Ammon's horn (tissue), 1 donor: ENCODE results near the gene SETDB1.

Experiments used
- DNase-seq: peaks from one replicate; pipeline ENCODE4 v3.0.0-alpha.2; 2016; ENCODE audit warnings: low spot score

Gene SETDB1

DNA sequence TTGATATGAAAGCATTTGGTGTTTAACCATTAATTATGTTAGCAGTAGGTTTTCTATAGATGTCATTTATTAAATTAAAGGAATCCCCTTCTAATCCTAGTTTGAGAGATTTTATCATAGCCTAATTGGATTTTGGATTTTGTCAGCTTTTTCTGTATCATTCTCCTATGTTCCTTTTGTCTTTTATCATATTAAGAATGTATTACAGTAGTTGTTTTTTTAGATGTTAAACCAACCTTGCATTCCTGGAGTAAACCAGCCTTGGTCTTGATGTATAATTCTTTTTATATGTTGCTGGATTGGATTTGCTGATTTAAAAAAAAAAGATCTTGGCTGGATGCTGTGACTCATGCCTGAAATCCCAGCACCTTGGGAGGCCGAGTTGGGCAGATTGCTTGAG lies 5.6 kb downstream of the SETDB1 start:
- no peak for DNase-seq

DNA sequence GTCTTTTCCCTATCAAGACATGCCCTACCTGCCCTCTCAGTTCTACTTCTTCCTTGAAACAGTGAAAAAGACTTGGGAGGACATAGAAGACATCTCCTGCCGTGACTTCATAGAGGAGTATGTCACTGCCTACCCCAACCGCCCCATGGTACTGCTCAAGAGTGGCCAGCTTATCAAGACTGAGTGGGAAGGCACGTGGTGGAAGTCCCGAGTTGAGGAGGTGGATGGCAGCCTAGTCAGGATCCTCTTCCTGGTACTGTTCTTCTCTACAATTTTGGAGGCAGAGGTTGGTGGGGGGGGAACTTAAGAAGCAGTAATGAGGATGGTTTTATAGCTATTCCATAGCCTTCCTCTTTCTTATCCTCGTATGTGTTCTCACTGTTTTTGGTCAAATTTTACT lies 18.7 kb downstream of the SETDB1 start:
- no peak for DNase-seq

DNA sequence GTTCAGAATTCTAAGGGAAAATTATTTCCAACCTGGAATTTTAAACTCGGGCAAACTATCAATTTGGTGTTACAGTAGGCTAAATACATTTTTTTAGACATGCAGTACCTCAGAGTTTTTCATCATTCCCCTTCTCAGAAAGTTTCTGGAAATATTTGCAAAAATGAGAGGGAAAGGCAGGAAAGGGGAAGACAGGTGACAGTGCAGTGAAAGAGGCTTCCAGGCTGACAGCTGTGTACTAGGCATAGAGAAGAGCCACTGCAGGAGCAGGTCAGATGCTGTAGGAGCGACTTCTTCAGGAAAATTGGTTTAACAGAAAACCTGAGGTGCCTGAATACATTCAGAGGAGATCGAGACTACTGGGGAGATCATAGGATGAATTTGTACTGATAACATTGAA lies 28.5 kb downstream of the SETDB1 start:
- no peak for DNase-seq

DNA sequence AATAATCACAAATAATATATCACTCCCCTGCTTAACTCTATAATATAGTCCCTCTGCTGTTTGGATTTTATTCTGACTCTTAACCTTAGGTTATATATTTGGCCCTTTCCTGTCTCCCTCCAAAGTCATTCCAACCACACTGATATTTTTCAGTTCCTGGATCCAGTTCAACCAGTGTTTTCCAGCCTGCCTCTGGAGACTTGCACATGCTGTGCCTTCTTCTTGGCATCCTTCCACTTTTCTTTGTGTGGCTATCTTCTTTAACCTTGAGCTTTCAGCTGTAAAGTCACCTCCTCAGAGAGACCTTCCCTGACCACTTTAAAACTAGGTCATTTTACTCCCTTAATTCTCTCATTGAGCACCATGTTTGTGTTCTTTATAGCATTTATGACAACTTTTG lies 29.1 kb downstream of the SETDB1 start:
- no peak for DNase-seq

DNA sequence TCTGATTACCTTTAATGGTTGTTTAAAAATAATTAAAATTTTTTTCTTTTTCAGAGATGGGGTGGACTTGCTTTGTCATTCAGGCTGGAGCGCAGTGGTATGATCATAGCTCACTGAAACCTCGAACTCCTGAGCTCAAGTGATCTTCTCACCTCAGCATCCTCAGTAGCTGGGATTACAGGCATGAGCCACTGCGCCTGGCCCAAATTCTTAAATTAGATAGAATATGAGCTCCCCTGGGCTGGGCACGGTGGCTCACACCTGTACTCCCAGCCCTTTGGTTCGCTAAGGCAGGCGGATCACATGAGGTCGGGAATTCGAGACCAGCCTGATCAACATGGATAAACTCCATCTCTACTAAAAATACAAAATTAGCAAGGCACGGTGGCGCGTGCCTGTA lies 31.5 kb downstream of the SETDB1 start:
- DNase-seq, result no peak

DNA sequence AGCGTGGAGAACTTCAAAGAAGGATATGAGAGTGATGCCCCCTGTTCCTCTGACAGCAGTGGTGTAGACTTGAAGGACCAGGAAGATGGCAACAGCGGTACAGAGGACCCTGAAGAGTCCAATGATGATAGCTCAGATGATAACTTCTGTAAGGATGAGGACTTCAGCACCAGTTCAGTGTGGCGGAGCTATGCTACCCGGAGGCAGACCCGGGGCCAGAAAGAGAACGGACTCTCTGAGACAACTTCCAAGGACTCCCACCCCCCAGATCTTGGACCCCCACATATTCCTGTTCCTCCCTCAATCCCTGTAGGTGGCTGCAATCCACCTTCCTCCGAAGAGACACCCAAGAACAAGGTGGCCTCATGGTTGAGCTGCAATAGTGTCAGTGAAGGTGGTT lies 34.5 kb downstream of the SETDB1 start:
- DNase-seq, result no peak

DNA sequence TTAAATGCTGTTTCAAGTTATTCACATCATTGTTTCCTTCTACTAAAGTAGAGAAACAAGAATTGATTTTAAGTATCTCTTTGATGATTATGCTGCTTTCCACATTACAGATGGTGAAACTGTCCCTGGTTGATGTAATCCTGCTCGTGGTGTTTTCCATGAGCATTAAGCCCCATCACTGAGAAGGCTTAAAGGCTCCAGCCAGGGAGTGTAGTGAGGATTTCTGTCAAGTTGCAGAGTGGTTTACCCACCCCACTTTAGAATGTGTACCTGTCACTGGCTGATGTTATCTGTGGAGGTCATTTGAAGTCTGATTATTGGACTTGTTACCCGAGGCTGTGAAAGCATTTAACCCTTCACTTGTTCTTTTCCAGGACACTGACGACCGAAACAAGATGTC lies 35.6 kb downstream of the SETDB1 start:
- no peak for DNase-seq

DNA sequence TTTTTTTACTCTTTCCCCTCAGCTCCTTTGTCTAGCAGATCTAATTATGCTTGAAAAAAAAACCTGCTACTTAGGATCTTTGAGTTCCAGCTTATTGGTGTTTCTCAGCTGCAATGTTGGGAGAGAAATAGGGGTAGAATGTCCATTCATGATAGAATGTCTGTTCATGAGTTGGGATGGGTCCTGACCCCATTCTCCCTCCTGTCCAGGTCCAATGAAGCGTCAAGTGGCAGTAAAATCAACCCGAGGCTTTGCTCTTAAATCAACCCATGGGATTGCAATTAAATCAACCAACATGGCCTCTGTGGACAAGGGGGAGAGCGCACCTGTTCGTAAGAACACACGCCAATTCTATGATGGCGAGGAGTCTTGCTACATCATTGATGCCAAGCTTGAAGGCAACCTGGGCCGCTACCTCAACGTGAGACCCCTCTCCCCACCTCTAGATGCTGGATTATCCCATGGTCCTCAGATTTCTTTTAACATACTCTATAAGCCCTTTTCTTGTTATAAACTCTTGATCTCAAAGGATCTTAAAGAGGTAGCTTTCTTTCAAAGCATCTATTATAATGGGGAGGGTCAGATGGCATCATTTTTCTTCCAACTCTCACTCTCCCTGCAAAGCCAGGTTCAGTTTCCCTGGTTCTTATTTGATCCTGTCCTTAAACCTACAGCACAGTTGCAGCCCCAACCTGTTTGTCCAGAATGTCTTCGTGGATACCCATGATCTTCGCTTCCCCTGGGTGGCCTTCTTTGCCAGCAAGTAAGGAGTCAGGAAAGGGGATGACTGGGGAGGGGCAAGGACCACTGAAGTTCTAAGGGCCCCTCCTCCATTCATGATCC lies 37.4 kb downstream of the SETDB1 start:
- no peak for DNase-seq

DNA sequence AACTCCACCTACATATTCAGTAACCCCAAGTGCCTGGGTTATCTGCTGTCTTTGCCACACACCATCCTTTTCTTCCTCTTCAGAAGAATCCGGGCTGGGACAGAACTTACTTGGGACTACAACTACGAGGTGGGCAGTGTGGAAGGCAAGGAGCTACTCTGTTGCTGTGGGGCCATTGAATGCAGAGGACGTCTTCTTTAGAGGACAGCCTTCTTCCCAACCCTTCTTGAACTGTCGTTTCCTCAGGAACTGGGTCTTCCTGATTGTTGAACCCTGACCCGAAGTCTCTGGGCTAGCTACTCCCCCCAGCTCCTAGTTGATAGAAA lies 38.0 kb downstream of the SETDB1 start:
- DNase-seq, result no peak

DNA sequence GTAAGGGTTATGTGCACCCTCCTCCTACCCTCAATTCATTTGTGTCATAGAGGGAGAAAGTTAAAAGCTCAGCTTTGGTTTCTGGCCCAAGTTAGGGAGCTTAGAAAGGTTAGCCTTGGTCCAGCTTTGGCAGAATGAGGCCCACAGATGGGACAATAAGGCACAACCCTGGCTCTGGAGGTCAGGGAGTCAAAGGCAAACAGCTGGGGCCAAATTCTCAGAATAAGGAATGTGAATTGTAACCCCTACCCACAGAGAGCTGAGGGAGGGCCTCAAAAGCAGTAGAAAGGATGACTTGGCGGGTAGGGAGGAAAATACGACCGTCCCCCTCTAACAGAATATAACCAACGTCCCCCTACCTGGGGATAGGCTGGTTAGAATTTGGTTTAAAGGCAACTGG lies 39.4 kb downstream of the SETDB1 start:
- no peak for DNase-seq

DNA sequence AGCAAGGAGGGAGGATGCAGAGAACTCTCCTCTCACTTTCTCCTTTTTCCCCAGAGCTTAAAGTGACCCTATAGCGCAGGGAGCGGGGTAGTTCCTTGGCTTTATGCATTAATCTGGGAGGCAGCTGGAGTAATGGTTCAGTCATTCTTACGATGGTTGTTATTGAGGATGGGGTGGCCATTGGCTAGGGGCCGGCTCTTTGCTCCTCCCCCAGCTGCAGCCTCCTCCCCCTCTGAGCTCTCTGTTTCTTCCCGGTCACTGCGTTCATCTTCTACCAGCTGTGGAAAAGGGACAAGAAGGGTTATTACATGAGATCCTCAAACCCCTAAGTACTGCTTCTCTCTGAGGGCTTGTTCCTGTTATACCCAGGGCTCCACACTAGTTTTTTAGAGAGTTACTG lies 39.8 kb downstream of the SETDB1 start:
- peak; percentile 57 for DNase-seq

DNA sequence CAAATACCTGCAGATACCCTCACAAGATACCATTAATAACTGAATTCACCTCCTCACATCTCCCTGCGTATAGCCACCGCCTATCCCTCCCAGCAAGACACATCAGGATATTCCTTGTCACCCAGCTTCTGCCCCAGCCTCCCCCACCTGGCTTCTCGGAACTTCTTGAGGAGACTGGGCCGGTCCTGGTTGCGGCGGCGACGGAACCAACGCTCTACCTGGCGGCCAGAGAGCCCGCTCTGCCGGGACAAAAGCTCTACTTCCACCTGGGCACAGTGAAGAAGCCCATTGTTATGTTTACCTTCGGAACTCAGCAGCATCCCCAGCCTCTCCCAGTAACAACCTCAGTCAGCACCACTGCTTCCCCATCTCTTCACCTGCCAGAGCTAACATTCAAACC lies 41.8 kb downstream of the SETDB1 start:
- DNase-seq, result no peak

DNA sequence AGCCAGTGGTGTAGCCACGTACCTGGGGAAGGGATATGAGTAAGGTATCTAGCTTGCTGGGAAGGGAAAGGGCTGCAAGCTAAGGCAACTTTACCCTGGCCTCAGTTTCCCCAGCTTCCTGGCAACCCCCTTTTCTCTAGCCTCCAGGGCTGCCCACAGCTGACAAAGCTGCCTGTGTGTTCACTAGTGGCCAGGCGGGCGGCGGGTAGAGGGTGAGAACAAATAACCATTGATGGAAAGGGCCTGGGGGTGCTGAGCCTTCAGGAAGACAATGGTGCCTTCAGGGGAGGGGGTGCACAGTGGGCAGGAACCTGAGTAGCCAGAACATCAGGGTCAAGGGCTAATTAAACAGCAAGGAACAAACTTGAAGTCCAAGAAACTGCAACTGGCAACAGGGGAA lies 42.3 kb downstream of the SETDB1 start:
- peak; percentile 90 for DNase-seq

DNA sequence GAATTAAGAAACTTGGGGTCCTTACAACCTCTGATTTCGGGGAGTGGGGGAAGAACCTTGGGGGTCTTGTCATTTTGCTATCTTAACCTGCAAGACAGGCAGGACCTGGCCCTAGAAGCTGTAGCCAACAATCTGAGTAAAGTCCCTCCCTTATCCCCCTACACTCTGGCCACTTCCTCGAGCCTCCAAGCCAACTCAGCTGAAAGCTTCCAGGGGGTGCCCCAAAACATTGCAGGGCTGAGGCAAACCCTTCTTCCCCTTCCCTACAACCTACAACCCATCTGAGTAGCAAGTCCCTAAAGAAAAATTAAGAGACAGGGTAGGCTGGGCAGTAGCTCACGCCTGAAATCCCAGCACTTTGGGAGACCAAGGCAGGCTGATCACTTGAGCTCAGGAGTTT lies 43.5 kb downstream of the SETDB1 start:
- DNase-seq, result no peak

DNA sequence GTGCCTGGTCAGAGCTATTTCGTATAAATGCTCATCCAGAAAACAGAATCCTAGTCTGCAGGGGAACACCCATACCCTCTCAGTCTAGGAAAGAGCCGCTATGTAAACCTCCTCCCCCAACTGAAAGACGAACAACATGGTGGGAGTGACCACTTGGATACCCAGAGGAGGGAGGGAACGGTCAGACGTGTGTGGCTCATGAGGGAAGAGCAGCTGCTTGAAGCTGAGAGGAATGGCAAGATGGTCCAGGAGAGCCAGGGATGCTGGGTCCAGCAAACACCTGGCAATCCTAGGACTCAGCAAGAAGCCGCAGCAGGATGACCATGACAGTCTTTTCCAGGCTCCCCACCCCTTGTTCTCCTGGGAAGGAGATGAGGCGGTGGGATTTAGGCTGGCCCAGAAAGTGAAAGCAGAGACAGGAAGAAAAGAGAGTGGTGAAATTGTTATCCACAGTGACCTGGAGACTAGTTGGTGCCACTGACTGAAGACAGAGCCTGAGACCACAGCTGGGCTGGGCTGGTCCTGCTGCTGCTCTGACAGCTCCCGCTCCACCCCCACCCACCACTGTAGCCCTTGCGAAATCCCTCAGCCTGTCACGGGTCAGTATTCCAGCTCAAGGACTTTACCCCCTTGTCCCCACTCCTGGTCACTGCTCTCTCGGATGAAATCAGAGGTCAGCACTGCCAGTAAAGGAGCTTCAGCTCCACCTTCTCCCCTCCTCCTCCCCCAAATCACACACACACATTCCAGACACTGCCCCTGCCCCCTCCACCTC lies 44.8 kb downstream of the SETDB1 start:
- DNase-seq, result peak; percentile 62

DNA sequence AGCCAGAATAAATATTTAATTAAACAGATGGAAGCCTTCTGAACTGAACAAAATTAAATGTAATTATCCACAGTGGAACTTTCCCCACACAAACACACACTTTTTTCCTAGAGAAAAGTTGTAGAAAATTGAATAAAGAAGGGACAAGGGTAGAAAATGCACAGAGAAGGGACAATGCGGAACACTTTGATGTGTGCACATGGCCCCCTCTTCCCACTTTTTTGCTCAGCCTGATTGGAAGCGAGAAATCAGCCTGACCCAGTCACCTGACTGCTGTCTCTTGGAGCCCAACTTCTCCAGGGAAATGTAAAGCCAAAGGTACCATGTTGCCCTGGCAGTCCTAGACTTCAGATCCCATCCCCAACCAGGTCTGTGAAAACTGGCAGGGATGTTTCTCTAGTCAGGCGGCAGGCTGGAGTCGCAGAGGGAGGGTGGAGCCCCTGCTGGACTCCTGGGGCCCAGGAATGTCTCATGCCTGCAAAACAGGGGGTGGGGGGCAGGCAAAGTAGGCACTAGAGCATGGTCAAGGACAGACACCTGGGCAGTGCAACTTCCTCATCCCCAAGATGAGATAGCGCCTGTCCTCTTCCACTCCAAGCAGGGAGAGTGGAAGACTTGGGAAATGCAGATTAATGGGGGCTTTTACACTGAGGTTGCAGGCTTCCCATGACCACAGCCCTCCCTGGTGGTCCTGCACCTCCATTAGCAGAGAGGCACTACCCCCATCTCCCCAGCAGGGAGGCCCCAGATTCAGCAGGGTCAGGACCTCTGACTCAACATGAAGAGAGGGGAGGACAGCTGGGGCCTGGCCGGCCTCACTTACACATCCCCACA lies 45.6 kb downstream of the SETDB1 start:
- DNase-seq, result no peak

DNA sequence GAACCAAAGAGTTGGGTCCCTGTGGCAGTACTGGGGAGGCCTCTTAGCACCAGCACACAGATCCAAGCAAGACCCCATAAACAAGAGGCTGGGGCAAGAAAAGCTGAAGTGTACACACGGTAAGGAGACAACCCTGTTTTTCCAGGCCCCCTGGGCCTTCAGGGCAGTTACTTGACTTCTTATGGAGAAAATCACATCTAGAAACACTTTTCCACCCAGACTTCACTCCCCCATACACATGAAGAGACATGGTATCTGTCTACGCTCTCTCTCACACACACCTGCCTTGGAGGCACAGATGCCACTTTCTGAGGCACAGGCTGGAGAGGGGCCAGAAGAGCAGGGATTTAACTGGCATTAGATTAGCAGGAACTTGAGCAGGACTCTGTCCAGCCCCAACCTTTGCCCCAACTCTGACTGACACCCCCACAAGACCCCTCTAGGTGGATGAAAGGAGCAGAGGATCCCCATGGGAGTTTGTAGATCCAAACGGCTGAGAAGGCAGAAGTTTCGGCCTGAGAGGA lies 46.3 kb downstream of the SETDB1 start:
- no peak for DNase-seq

DNA sequence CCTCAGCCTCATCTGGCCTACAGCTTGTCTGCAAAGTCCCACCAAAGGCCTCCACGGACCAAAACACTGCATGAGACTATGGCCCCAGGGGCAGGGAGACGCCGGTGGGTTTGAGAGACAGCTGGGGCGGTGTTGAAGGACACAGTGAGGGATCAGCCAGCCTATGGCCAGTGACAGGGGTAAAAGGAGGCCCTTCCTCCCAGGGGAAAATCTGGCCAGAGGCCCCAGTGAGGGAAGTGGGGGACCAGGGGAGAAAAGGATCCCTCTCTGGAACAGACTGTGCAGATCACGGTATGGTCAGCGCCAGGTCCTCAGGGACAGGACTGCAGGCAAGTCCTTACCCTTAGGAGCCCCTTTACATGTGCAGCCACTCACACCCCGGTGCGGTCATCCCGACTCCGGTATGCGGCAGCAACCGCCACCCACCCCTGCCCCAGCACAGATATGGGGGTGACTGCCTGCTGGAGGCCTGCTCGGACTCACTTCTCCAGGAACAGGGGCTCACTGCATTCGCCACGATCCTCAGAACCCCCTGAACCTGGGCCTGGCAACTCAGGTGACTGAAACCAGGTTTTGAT lies 47.2 kb downstream of the SETDB1 start:
- DNase-seq, result no peak

DNA sequence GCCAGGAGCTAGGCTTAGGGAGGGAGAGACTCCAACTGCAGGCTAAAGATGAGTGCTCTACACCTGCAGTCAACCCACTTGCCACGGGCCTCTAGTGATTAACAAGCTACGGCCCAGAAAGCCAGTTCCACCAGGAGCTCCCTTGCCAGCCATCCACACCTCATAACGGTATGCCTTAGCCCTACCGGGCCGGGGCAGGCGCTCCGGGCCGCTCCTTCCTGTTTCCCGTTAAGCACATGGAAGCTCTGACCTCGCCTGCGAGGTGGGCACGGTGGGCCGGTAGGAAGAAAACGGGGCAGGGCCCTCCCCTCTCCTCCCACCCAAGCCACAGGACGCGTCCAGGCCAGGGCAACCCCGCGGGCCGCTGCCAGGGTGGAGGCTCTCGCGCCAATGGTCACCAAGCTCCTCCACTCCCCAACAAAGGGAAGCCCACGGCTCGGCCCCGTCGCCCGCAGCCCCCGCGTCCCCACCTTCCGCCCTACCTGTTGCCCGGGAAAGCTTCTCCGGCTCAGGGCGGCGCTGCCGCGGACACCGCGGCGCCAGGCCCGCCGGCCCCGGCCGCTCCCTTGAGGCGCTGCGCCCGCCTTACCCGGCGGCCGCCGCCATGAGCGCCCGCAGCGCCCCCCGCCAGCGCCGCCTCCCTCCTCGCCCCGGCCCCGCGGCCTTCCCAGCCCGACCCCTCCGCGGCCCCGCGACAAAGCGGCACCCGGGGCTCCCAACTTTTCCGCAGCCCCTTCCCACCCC lies 47.8 kb downstream of the SETDB1 start:
- DNase-seq, result no peak

DNA sequence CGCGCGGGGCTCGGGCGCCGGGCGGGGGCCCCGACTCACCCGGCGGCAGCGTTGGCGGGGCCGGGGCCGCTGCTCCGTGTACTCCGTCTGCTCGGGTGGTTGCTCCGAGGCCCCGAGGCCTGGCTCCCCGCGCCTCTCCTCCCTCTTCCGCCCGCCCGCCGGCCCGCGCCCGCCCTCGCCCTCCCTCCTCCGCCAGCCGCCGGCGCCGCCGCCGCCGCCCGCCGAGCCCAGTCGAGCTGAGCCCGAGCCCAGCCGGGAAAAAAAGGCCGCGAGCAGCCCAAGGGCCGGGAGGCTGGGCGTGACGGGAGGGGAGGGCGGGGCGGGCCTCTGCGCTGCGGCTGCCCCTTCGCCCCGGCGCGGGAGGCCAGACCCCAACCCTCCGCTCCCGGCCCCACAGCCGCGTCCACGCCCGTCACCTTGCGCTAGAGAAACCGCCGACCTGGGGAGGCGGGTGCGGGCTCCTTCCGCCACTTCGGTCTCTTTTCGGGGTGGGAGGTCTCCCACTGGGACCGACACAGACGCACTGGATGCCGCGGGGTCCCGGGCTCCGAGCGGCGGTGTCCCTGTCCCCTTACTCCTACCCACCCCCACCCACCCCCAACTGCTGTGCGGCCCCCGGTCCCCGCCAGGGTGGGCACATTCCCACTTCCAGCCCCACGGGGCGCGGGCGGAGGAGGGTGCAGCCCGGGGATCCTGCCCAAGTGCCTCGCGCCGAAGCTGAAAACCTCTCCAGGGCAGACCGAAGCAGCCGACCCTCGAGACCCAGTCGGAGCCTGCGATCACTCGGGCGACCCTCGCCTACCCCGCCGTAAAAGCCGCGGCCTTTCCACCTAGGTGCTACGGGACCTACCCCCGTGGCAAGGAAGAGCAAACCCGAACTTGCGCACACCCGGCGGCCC lies 48.7 kb downstream of the SETDB1 start, which contains the start of gene CERS2:
Gene CERS2, minus strand, starts transcription at position 256 of the 899 bp plus-strand sequence. CDS start 5,745 bp downstream, outside the sequence.
- peak; percentile 57 for DNase-seq
